ENCODE measurements around the gene IFITM1. TPM values are rescaled to one million over a fixed set of nuclear protein-coding genes. Genes with fewer than 3 reads are reported as not detected.
A peak's percentile ranks its signal among the peaks of the same experiment; 100 is the strongest.
"Not testable (repeated sequence)": the region's sequence is repeated elsewhere in the genome, so short reads cannot be mapped to it uniquely, and the experiment has no call there.

The IFITM1 gene
- total RNA-seq, 1 donor from 2014 or later = 21.2 TPM

GRCh38 chr11:285894-286220 is 28.0 kb upstream of the IFITM1 start:
- ATAC-seq (ENCODE audit: low read depth) = no peak
- intact Hi-C loops (cut with micrococcal nuclease) = loop anchor here (5.0 kb wide), 1 partner anchor 49 kb away; the partner anchor contains the start of genes PSMD13 and SIRT3
- POLR2A ChIA-PET = interaction anchor here (0.7 kb wide), 1 partner anchor 66 kb away, joined by 7 read pairs; no protein-coding TSS in a partner anchor
- no peak overlapping the region for H3K4me3 Mint-ChIP-seq
- TF ChIP-seq CTCF (IDR thresholded peaks at IDR 0.05) = no peak
- no peak for DNase-seq
- H3K36me3 Mint-ChIP-seq (ENCODE audit: low read depth) = peaks cover 1% of the 10 kb centered on the region
- CTCF ChIA-PET = no interaction called here
- peaks cover 30% of the 10 kb centered on the region for H3K27me3 Mint-ChIP-seq
- H3K27ac Mint-ChIP-seq = no peak overlapping the region
- H3K9me3 Mint-ChIP-seq = no peaks in the 10 kb centered on the region
- peaks cover 35% of the 10 kb centered on the region for H3K4me1 Mint-ChIP-seq

- ChIA-PET CTCF (interaction anchor here (0.5 kb wide), 1 partner anchor 55 kb away, joined by 3 read pairs; no protein-coding TSS in a partner anchor), POLR2A (interaction anchor here (0.6 to 3.6 kb wide), 4 partner anchors 8 to 68 kb away, joined by 3 to 35 read pairs (median 4); no protein-coding TSS in a partner anchor)
- intact Hi-C loops (cut with micrococcal nuclease) = loop anchor here (5.0 kb wide), 1 partner anchor 50 kb away; the partner anchor contains the start of genes PSMD13 and SIRT3
- H3K36me3 Mint-ChIP-seq (ENCODE audit: low read depth); H3K27ac Mint-ChIP-seq; H3K9me3 Mint-ChIP-seq; ATAC-seq (ENCODE audit: low read depth): not testable (repeated sequence)
- Mint-ChIP-seq H3K4me1 (peaks cover 22% of the 10 kb centered on the region), H3K4me3 (peak overlapping the region; percentile 82), H3K27me3 (peaks cover 21% of the 10 kb centered on the region)
- DNase-seq = peak; percentile 14
Observed at GRCh38 chr11:286977-287820, 26.6 kb upstream of the IFITM1 start.

GRCh38 chr11:287821-288477 is 25.9 kb upstream of the IFITM1 start:
- ATAC-seq (ENCODE audit: low read depth) (no peak), DNase-seq (peak; percentile 17)
- peak overlapping the region; percentile 82 for H3K4me3 Mint-ChIP-seq
- no peak for TF ChIP-seq CTCF (IDR thresholded peaks at IDR 0.05)
- no peaks in the 10 kb centered on the region for H3K9me3 Mint-ChIP-seq
- peaks cover 9% of the 10 kb centered on the region for H3K36me3 Mint-ChIP-seq (ENCODE audit: low read depth)
- H3K4me1 Mint-ChIP-seq = peaks cover 17% of the 10 kb centered on the region
- ChIA-PET CTCF (interaction anchor here (1.1 to 2.2 kb wide), 2 partner anchors 37 to 161 kb away, joined by 3 to 9 read pairs; no protein-coding TSS in a partner anchor), POLR2A (interaction anchor here (0.6 to 3.6 kb wide), 12 partner anchors 13 to 160 kb away, joined by 3 to 35 read pairs (median 4); partner anchors contain the start of genes BET1L, IFITM2 and RIC8A)
- peaks cover 13% of the 10 kb centered on the region for H3K27me3 Mint-ChIP-seq
- intact Hi-C loops (cut with micrococcal nuclease) = loop anchor here (1.0 to 5.0 kb wide), 4 partner anchors 8 to 51 kb away; partner anchors contain the start of genes PSMD13 and SIRT3
- H3K27ac Mint-ChIP-seq = peak overlapping the region; percentile 41

DNA sequence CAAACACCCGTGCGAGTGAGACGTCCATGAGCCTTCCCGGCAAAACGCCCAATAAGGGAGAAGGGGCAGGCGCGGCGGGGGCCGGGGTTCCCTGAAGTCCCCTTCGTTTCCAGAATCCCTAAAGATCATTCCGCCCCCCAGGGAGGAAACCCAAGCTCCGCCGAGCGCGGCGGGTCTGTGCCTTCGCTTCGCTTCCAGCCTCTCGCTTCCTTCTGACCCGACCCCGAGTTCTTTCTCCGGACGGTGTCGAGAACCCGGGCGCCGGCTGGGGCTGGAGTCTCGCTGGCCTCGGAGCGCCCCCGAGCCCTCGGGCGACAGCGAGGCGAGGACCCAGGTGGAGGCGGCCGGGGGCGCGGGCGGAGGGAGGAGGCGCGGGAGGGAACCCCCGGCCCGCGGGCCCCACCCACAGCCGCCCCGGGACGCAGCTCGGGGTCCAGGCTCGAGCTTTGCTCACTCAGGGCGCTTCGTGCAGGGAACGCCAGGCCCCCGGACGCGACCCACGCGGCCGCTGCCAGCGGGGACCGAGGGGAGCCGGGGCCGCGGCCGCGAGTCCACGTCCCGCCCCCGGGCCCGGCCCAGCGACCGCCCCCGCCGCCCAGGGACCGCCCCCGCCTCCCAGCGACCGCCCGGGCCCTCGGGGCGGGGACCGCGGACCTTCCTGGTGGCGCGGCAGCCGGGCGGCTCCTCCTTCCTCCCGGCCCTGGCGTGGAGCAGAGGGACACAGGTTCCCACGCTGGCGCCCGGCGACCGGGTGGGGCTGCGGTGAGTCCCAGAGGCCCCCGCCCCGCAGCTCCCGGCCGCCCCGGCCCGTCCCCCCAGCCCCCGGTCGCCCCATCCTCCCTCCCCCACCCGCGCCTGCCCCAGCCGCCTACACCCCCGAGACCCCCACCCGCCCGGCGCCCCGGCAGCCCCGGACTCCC is 25.1 kb upstream of the IFITM1 start, which contains the start of gene PGGHG:
PGGHG (plus strand) TSS at position 649 of the 920 bp plus-strand sequence. CDS start 691 bp downstream, outside the sequence.
- DNase-seq = peak; percentile 78
- H3K27me3 Mint-ChIP-seq = peaks cover 12% of the 10 kb centered on the region
- H3K4me3 Mint-ChIP-seq = peak within 1 kb of the TSS; percentile 82
- ChIA-PET CTCF (interaction anchor here (1.1 to 2.2 kb wide), 2 partner anchors 38 to 160 kb away, joined by 3 to 9 read pairs; no protein-coding TSS in a partner anchor), POLR2A (interaction anchor here (0.6 to 3.6 kb wide), 19 partner anchors 9 to 218 kb away, joined by 3 to 35 read pairs (median 4); partner anchors contain the start of genes BET1L, IFITM2, RIC8A and RNH1)
- H3K4me1 Mint-ChIP-seq = peaks cover 17% of the 10 kb centered on the region
- H3K9me3 Mint-ChIP-seq = no peaks in the 10 kb centered on the region
- H3K36me3 Mint-ChIP-seq (ENCODE audit: low read depth) = peaks cover 15% of the 10 kb centered on the region
- H3K27ac Mint-ChIP-seq = peak within 1 kb of the TSS; percentile 41
- ATAC-seq (ENCODE audit: low read depth) = peak; percentile 88
- no peak for TF ChIP-seq CTCF (IDR thresholded peaks at IDR 0.05)
- intact Hi-C loops (cut with micrococcal nuclease) = loop anchor here (1.0 to 5.0 kb wide), 4 partner anchors 8 to 51 kb away; partner anchors contain the start of genes PSMD13 and SIRT3

Data from activated B cell treated with CpG ODN at 0.5 μM for 24 hours (primary cell).